ENCODE results near the gene RFX3.

- TF ChIP-seq CTCF (IDR thresholded peaks at IDR 0.05; ENCODE audit: poor library complexity) (no peak), EZH2 (IDR thresholded peaks at IDR 0.05; ENCODE audit: borderline replicate concordance) (no peak), EZH2phosphoT487 (IDR thresholded peaks at IDR 0.05; ENCODE audit: low read depth, severe bottlenecking, unreplicated experiment) (no peak)
Measured at GRCh38 chr9:3517377-3518048, 8.3 kb downstream of the RFX3 start.
